Endothelial cell of umbilical vein (primary cell): ENCODE measurements around the gene ARL10.

ENCODE experiments used
- CTCF ChIP-seq, 2 donors: IDR thresholded peaks; 1 replicate in 1 of 2; 2 replicates in 1 of 2; pipeline ENCODE4 v1.5.1; 2011; ENCODE audit warnings: low read length in 2 of 2, mild to moderate bottlenecking in 2 of 2, moderate library complexity in 2 of 2, control low read depth in 1 of 2, inconsistent platforms in 1 of 2, low read depth in 1 of 2; ENCODE audit not compliant: insufficient read depth in 1 of 2; ENCODE audit errors: extremely low read depth in 1 of 2
- EZH2 ChIP-seq: IDR thresholded peaks from 2 replicates; pipeline ENCODE4 v1.6.1; 2012; ENCODE audit warnings: borderline replicate concordance, low read depth, mild to moderate bottlenecking, moderate library complexity, low read length, inconsistent platforms; ENCODE audit not compliant: severe bottlenecking
- FOS ChIP-seq: IDR thresholded peaks from 2 replicates; pipeline ENCODE4 v1.6.1; 2011; ENCODE audit warnings: mild to moderate bottlenecking, low read length, moderate library complexity, borderline replicate concordance; ENCODE audit not compliant: insufficient read depth
- JUN ChIP-seq: IDR thresholded peaks from 2 replicates; pipeline ENCODE4 v1.6.1; 2011; ENCODE audit warnings: borderline replicate concordance, low read depth; ENCODE audit not compliant: insufficient read length, insufficient read depth
- MAX ChIP-seq: IDR thresholded peaks from 2 replicates; pipeline ENCODE4 v1.6.1; 2011; ENCODE audit not compliant: insufficient read depth, insufficient read length
- MYC ChIP-seq: IDR thresholded peaks from one replicate; pipeline ENCODE4 v1.6.1; 2011; ENCODE audit warnings: mild to moderate bottlenecking, low read depth, low read length
- POLR2A ChIP-seq: IDR thresholded peaks from 2 replicates; pipeline ENCODE4 v1.6.1; 2012; ENCODE audit warnings: low read depth, mild to moderate bottlenecking, control low read depth, low read length
- POLR2AphosphoS5 ChIP-seq: IDR thresholded peaks from 2 replicates; pipeline ENCODE4 v1.6.1; 2012; ENCODE audit warnings: low read depth, mild to moderate bottlenecking, control low read depth, low read length, moderate library complexity; ENCODE audit not compliant: insufficient read depth

- no peak for TF ChIP-seq CTCF (IDR thresholded peaks at IDR 0.05; ENCODE audit: extremely low read depth in 1 of 2, insufficient read depth in 1 of 2, low read depth in 1 of 2, low read length in 2 of 2)
- no peak for TF ChIP-seq MAX
- peak; percentile 25 for TF ChIP-seq POLR2A
- no peak for TF ChIP-seq POLR2AphosphoS5
- no peak for TF ChIP-seq EZH2
- no peak for TF ChIP-seq MYC
- TF ChIP-seq FOS = no peak
- no peak for TF ChIP-seq JUN
Measured at GRCh38 chr5:176364765-176365350, 429 bp upstream of the ARL10 start.
